NCI-H146 treated with DMSO at 0.1 percent for 48 hours (cell line): ENCODE data around the gene PLXNA2.
A peak's percentile ranks its signal among the peaks of the same experiment; 100 is the strongest.

Experiments used
- DNase-seq: peaks from one replicate; lab custom pipeline; 2025; ENCODE audit not compliant: unreplicated experiment; lab: John Stamatoyannopoulos, UW

Gene PLXNA2, protein sequence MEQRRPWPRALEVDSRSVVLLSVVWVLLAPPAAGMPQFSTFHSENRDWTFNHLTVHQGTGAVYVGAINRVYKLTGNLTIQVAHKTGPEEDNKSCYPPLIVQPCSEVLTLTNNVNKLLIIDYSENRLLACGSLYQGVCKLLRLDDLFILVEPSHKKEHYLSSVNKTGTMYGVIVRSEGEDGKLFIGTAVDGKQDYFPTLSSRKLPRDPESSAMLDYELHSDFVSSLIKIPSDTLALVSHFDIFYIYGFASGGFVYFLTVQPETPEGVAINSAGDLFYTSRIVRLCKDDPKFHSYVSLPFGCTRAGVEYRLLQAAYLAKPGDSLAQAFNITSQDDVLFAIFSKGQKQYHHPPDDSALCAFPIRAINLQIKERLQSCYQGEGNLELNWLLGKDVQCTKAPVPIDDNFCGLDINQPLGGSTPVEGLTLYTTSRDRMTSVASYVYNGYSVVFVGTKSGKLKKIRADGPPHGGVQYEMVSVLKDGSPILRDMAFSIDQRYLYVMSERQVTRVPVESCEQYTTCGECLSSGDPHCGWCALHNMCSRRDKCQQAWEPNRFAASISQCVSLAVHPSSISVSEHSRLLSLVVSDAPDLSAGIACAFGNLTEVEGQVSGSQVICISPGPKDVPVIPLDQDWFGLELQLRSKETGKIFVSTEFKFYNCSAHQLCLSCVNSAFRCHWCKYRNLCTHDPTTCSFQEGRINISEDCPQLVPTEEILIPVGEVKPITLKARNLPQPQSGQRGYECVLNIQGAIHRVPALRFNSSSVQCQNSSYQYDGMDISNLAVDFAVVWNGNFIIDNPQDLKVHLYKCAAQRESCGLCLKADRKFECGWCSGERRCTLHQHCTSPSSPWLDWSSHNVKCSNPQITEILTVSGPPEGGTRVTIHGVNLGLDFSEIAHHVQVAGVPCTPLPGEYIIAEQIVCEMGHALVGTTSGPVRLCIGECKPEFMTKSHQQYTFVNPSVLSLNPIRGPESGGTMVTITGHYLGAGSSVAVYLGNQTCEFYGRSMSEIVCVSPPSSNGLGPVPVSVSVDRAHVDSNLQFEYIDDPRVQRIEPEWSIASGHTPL (N-terminal part only)

DNA sequence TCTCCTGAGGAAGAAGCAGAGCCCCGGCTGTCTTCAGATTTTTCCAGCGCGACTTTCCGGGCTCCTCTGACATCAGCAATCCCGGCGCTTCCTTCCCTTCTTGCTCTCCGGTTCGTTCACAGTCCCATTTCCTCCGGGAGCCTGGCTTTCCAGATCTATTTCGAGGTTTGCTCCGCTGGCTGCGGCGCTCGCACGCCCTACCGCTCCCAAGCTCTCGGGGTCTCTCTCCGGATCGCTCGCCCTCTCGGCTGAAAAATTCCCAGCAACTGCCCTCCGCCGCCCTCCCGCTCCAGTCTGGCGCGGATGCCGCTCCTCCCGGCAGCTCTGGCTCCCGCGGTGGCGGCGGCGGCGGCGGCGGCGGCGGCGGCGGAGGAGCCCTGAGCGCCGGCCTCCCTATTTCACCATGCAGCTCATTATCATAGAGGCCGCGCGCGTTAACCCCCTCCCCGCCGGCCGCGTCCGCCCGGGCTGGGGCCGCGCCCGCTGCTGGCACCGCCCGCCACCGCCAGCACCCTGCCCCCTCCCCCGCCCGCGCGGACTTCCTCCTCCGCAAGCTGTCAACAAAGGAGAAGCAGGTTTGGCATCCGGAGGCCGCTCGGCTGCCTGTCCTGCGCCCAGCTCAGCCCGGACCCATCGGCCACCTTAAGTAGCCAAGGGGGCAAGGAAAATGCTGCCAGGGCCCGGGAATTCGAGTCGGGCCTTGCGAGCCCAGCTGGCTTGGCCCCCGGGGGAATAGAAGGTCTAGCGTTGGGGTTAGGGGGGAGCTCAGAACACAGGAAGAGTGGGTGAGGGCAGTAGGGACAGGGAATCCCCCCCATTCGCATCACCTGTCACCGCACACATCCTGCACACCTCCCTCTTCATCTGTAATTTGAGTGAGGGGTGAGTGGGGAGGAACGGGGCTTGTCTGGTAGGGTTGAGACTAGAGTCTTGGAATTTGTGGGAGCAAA, at the start of gene PLXNA2:
PLXNA2 (minus strand) TSS at position 418 of the 950 bp plus-strand sequence. CDS start 26,462 bp downstream, outside the sequence.
- DNase-seq, result peak; percentile 60

DNA sequence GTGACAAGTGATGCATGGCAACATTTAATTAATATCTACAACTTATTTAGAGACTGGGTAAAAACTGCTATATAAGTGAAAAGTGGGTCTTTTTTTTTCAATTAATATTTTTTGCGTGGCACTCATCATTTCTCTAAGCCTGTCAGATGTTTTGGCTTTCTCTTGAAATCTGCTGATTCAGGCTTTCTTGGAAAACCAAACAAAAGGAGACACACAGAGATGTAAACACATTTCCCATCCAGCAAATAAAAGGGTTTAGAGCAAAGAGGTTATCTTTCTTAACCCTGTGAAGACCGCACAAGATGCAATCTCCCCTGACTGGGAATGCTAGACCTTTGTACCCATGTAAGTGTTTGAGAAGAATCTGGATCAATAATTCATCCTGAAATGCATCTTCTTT, 48.7 kb upstream of the PLXNA2 start:
- DNase-seq, result no peak

DNA sequence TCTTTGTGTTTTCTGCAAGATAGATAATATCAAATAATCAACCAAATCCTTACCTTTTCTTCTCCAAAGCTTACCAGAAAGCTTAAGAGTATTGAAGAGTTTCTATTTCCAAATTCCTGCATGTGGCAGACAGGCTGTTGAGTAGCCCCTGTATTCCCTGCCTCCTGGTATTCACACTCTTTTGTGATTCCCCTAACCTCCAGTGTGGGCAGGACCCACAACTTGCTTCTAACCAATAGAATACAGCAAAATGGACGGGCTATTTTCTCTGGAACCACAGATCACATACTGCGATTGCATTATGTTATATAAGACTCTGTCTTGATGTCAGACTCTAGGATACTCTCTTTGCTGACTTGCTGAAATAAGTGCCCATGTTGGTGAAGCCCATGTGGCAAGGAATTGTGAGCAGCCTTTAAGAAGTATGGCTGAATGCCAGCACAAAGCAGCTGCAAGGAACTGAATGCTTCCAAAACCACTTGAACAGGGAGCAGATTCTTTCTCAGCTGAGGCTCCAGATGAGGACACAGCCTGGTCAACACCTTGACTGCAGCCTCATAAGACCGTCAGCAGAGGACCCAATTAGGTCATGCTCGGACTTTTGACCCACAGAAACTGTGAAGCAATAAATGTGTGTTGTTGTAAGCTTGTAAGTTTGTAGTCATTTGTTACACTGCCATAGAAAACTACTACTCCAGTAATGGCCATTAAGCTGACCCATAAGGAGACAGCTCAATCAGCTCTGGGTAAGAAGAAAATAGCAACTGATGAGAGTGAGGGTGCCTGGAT, 47.9 kb upstream of the PLXNA2 start:
- no peak for DNase-seq

DNA sequence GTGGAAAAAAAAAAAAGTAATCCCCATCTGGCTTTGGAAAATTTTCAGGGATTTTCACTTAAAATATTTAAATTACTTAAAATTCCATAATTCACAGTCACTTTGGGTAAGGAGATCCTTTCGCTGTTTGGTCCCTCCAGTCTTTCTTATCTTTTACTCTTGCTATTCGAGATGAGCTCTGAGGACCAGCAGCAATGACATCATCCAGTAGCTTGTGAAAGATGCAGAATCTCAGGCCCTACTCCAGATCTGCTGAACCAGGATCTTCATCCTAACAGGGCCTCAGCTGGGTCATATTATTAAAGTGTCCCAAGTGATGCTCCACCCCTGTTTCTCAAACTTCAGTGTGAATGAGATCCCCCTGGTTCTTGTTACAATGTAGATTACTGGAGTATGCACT, 46.9 kb upstream of the PLXNA2 start:
- no peak for DNase-seq

DNA sequence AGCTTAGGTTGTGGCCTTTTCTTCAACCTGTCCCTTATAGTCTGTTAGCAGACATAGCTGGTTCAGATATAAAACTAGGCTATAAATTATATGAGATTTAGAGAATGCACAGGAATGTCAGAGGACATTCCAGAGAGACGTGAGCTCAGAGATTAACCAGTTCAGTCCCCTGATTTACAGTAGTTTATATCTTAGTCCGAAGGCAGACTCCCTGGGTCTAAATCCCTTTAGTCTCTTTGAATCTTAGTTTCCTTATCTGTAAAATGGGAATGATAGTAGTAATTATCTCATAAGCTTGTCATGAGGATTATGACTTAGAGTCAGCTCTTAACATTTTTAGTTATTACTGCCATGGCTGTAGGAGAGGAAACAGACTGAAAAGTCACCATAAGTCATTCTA, 45.5 kb upstream of the PLXNA2 start:
- DNase-seq, result no peak

DNA sequence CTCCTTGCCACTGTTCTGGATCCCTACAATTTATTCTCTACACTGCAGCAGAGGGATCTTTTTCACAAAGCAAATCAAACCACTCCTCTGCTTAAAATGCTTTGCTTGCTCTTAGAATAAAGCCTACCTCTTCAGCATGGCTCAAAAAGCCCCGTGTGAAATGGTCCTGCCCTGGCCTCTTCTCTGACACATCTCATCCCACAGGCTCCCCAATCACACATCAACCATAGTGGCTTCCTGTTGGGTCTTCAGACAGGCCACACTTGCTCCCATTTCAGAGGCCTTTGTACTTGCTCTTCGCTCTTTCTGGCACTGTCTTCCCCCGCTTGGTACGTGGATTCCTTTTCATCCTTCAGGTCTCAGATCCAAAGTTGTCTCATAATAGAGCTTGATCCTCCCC, 44.3 kb upstream of the PLXNA2 start:
- no peak for DNase-seq

DNA sequence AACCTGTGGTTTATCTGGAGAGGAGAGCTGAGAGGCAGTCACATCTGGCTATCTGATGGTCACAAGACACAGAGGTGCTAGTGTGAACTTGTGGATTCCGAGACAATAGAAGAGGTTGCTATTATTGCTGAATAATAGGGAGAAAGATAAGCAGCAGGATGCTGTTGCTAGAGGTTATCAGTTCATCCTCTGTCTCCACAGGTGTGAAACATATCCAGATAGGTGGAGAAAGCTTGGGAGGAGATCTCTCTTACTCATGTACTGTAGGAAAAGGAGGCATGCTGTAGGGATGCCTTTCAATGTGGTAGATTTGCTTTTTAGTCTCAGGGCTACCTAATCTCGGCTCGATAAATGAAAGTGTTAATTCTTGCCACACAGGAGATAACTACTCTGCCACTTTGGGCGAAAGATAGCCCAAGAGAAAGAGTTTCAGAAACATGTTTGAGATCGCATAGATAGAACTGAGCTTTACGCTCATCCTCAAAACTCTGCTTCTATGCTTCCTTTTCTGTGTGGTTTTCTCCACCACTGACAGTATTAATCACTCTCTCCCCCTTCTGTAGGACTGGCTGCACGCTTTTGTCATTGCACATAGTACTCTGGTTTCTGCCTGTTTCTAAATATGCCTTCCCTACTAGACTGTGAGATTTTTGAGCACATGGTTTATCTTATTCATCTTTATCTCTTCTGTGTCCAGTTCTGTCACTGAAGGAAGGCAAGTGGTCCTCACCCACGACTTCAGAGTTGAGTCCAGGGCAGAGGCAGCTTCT, 36.7 kb upstream of the PLXNA2 start:
- DNase-seq, result peak; percentile 74

DNA sequence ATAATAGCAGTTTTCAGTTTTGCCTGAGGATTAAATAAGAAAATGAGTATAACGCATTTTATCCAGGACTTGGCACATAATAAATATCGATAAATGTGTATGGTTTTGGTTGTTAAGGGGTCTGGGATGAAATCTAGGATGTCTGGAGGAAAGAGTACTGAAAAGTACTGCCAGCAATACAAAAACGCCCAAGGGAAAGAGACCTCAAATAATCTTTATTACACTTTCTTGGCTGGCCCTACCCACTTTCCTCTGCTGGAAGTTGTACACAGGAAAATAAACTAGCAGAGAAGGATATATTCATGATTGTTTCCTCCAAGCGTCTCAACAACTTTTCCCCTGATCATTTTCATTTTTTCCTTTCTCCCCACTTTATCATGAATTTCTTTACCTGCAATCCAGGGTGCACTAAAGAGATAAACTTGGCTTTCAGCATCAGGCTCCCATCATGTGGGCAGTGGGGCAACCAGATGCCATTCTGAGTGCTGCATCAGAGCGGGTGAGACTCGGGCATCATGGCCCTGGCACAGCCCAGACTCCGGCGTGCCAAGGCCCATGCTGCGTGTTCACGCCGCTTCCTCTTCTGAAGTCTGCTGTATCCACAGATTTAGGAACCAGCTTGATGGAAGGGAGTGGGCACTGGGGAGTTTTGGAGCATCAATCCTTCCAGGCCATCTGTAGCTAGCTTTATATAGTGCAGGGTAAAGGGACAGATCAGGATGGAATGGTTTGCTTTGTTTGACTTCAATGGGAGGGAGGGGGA, 35.8 kb upstream of the PLXNA2 start:
- no peak for DNase-seq

DNA sequence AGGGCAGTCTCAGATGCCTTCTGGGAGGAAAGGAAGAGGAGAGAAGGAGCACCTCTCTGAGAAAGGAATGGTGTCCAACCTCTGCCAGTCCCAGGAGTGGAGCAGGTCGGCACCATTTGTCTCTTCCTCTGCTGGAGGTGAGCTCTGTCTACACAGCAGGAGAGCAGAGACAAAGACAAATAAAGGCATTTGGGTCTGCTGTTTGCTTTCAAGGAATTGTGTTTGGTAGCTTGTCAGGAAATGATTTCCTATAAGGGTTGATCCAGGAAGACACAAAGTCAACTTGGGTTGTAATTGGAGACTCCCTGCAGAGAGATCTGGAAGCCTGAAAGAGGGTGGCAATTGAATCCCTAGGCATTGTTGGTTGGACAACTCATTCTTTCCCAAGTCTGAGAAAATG, 34.5 kb upstream of the PLXNA2 start:
- peak; percentile 82 for DNase-seq

DNA sequence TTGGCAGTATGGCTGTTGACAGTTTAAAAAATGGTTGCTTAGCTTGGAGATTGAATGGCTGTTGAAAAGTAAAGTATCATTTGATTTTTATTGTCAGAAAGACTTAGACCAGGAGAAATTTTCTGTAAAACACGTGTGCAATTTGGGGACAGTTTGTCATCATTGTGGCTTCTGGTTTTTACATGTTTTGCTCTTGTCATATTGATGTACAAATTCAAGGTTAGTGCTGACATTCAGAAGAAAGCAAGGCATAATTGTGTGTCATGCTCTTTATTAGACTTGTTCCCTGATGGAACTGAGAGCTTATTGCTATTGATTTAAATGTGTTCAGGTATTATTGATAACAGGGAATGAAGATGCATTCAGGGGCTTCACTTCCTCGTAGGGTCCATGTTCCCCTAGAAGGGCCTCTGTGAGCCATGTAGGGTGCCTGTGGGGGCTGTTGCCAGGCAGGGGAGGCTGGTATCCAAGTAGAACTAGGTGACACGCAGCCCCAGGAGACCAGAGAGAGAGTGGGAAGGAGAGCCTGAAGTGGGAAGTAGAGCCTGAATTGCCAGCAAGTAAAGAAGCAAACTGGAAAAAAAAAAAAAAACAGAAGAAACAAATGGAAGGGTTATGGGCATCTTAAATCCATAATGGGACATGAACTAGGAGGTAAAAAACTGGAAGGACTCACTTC, 32.7 kb upstream of the PLXNA2 start:
- DNase-seq, result no peak

DNA sequence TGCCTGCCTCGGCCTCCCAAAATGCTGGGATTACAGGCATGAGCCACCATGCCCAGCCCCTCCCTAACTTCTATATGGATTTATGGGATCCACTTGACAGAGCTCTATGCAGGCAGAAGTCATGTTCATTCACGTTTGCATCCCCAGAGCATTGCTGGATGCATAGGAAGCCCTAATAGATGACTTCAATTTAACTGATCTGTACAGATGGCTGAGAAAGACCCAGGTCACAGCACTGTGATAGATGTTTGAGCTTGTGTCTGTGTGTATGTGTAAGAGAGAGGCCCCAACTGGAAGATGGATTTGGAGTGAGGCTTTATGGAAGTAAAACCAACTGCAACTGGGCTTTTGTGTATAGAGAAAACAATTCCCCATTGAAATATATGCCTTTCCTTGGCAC, 30.9 kb upstream of the PLXNA2 start:
- DNase-seq, result no peak

DNA sequence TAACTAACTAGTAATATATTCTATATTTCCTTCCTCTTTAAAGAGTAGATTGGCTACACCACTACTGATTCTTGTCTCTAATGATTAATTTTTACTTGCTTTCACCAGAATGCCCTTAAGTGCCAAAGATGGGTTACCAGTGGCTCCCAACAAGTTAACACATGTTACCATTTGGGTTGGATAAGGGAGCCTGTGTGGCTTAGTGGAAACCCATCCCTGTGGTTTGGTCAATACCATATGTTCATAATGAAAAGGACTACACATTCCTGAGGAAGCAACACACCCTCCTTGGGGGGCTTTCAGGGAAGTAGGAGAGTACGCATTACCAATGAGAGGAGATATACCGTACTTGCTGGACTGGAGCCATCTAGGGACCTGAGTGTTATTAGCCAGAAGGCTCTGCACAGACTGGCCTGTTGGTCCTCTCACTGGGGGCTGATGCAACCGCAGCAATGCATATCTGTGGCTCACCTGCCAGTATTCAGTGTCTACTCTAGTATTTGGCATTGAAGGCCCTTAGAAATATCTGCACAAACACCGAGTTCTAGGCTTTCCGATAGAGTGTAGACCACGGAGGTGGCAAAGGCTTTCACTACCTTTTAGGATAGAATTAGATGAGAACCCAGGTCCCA, 29.3 kb upstream of the PLXNA2 start:
- DNase-seq, result no peak

DNA sequence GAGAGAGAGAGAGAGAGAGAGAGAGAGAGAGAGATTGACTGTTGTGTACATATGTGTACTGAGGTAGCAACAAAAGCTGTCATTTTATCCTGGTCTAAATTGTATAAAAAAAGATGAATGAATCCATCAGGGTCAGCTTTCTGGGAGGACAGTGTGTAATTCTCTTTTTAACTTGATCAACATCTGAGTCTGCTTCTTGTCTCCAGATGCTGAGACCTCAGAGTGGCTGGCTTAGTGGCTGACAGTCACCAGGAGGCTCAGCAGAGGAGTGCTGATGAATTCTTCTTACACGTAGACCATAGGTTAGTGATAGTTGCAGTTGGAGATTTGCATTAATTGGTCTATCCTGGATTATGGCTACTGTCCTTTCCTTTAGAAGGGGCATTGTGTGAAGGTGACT, 28.5 kb upstream of the PLXNA2 start:
- no peak for DNase-seq

DNA sequence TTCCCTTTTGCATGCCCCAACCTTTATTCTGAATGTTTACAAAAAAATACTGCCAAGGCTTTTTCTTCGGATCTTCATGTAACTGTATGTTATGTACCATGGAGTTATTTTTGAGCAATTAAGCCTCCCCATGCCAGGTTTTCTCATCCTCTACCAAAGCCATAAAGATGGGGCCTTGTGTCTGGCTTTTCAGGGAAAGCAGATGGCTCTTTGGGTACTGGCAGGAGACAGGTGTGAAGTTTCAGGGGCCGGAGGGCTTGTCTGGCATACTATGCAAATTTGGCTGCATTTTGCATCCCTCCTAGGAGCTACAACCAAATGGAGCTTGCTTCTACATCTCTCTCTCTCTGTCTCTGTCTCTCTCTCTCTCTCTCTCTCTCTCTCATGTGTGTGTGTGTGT, 28.1 kb upstream of the PLXNA2 start:
- no peak for DNase-seq

DNA sequence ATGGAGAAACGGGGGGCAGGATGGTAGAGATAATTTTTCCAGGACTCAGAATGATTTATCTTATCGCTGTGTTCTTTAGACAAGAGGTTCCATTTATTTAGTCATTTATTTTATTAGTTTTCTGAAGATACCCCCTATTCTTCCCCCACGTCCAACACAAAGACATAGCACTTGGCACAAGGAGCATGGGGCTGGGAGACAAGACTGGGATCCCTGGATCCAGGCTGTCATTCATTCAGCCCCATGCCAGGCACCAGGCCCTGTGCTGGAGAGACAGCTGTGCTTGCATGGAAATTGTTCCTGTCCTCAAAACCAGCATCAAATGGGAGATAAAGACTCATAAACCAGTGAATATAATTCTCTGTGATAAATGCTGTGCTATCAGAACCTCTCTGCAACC, 27.1 kb upstream of the PLXNA2 start:
- DNase-seq, result no peak

DNA sequence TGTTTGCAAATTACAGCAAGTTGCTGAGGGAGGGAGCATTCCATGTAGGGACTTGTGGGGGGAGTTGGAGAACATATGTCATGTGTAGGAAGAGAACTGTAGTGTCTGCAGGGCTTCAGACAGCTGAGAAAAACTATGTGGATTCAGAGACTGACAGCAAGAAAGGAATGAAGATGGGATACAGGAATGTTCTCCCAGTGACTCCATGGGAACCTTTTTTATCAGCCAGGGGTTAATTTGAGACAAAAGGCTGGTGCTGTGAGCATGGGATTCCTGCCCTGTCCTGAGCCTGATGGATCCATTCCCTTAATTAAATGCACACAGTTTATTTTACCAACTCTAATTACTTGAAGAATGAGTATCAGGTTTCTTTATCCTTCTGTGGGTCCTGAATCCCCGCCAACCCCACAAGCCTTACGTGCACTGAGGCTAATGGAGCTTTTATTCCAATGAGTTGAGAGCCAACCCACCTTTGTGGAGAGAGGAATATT, 26.5 kb upstream of the PLXNA2 start:
- DNase-seq, result peak; percentile 7

DNA sequence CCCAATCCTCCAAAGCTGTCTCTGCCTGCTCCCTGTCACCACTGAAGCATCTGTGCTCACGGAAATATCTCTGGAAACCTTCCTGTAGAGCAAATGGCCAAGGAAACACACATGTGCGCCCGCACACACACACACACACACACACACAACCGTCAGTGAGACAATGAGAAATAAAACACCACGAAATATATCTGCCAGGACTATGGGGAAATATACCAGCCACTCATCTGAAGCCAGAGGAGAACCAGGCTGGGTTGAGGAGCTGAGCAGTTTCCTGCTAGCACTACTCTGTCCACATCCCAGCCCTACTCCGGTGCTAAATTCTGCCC, 25.1 kb upstream of the PLXNA2 start:
- no peak for DNase-seq
